ENCODE results near the gene PAPLN.
A peak's percentile ranks its signal among the peaks of the same experiment; 100 is the strongest.
"Not testable (repeated sequence)": the region's sequence is repeated elsewhere in the genome, so short reads cannot be mapped to it uniquely, and the experiment has no call there.

Gene PAPLN

DNA sequence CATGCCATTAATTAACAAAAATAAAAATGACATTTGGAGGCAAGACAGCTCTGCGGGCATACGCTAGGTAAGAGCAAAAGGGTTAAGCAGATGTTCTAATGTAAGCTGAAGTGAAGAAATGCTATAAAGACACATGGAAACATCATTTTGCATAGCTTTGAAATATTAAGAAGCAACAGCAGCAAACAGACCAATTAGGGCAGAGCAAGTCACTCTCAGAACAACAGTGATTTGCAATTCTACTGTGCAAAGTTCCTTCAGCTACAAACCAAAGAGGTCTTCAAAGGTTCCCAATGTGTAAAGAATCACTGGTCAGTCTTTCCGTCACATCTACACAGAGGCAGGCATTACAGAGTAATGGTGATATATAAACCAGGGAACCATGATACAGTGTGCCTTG lies 68.2 kb downstream of the PAPLN start:
- Histone ChIP-seq H3K4me3 (ENCODE audit: low read length) (no peak overlapping the region), H3K27me3 (ENCODE audit: low read depth, low read length) (no peaks in the 10 kb centered on the region), H3K36me3 (replicated peaks; ENCODE audit: low read depth, low read length) (no peaks in the 10 kb centered on the region), H2AFZ (ENCODE audit: low read depth, low read length) (no peak overlapping the region), H3K79me2 (ENCODE audit: low read length) (no peaks in the 10 kb centered on the region), H4K20me1 (ENCODE audit: insufficient read depth, low read length) (no peaks in the 10 kb centered on the region), H3K9me3 (ENCODE audit: insufficient read depth, low read length) (no peaks in the 10 kb centered on the region), H3K4me2 (ENCODE audit: low read length) (no peak overlapping the region), H3K27ac (ENCODE audit: low read length) (no peak overlapping the region), H3K9ac (ENCODE audit: low read length) (no peak overlapping the region), H3K4me1 (ENCODE audit: low read length) (peaks cover 20% of the 10 kb centered on the region)
- TF ChIP-seq, protein P1, sequence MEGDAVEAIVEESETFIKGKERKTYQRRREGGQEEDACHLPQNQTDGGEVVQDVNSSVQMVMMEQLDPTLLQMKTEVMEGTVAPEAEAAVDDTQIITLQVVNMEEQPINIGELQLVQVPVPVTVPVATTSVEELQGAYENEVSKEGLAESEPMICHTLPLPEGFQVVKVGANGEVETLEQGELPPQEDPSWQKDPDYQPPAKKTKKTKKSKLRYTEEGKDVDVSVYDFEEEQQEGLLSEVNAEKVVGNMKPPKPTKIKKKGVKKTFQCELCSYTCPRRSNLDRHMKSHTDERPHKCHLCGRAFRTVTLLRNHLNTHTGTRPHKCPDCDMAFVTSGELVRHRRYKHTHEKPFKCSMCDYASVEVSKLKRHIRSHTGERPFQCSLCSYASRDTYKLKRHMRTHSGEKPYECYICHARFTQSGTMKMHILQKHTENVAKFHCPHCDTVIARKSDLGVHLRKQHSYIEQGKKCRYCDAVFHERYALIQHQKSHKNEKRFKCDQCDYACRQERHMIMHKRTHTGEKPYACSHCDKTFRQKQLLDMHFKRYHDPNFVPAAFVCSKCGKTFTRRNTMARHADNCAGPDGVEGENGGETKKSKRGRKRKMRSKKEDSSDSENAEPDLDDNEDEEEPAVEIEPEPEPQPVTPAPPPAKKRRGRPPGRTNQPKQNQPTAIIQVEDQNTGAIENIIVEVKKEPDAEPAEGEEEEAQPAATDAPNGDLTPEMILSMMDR (IDR thresholded peaks at IDR 0.05; ENCODE audit: low read depth, low read length): no peak
- TF ChIP-seq EZH2phosphoT487 (IDR thresholded peaks at IDR 0.05; ENCODE audit: low read depth): no peak

DNA sequence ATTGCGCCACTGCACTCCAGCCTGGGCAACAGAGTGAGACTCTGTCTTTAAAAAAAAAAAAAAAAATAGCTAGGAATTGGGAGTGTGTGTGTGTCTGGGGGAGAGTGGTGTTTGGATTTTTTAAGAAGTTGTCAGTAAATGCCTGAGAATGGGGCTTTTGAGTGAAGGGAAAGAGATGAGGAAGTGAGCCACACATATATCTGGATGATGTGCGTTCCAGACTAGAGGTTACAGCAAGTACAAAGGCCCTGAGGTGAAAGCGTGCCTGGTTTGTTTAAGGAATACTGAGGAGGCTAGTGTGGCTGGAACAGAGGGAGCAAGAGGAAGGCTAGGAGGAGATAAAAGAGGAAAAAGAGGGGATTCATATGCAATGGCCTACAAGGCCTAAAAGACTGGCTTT lies 70.0 kb downstream of the PAPLN start:
- Histone ChIP-seq H3K79me2 (ENCODE audit: low read length) (no peaks in the 10 kb centered on the region), H4K20me1 (ENCODE audit: insufficient read depth, low read length) (no peaks in the 10 kb centered on the region), H3K4me3 (ENCODE audit: low read length) (no peak overlapping the region), H3K4me1 (ENCODE audit: low read length) (peaks cover 32% of the 10 kb centered on the region), H3K9me3 (ENCODE audit: insufficient read depth, low read length) (no peaks in the 10 kb centered on the region), H3K27me3 (ENCODE audit: low read depth, low read length) (no peaks in the 10 kb centered on the region), H2AFZ (ENCODE audit: low read depth, low read length) (no peak overlapping the region), H3K9ac (ENCODE audit: low read length) (no peak overlapping the region), H3K36me3 (replicated peaks; ENCODE audit: low read depth, low read length) (no peaks in the 10 kb centered on the region), H3K4me2 (ENCODE audit: low read length) (no peak overlapping the region), H3K27ac (ENCODE audit: low read length) (no peak overlapping the region)
- TF ChIP-seq, protein P1 (IDR thresholded peaks at IDR 0.05; ENCODE audit: low read depth, low read length): no peak
- no peak for TF ChIP-seq EZH2phosphoT487 (IDR thresholded peaks at IDR 0.05; ENCODE audit: low read depth)

DNA sequence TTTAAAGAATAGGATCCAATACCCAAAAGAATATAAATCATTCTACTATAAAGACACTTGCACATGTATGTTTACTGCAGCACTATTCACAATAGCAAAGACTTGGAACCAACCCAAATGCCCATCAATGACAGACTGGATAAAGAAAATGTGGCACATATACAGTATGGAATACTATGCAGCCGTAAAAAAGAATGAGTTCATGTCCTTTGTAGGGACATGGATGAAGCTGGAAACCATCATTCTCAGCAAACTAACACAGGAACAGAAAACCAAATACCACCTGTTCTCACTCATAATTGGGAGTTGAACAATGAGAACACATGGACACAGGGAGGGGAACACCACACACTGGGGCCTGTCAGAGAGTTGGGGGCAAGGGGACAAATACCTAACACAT lies 71.9 kb downstream of the PAPLN start:
- H3K9me3 ChIP-seq (ENCODE audit: insufficient read depth, low read length); H3K36me3 ChIP-seq (replicated peaks; ENCODE audit: low read depth, low read length); H4K20me1 ChIP-seq (ENCODE audit: insufficient read depth, low read length); H3K27me3 ChIP-seq (ENCODE audit: low read depth, low read length); H3K79me2 ChIP-seq (ENCODE audit: low read length); H3K9ac ChIP-seq (ENCODE audit: low read length); H3K27ac ChIP-seq (ENCODE audit: low read length); H2AFZ ChIP-seq (ENCODE audit: low read depth, low read length); H3K4me3 ChIP-seq (ENCODE audit: low read length); H3K4me2 ChIP-seq (ENCODE audit: low read length): not testable (repeated sequence)
- H3K4me1 ChIP-seq (ENCODE audit: low read length): peaks cover 16% of the 10 kb centered on the region

DNA sequence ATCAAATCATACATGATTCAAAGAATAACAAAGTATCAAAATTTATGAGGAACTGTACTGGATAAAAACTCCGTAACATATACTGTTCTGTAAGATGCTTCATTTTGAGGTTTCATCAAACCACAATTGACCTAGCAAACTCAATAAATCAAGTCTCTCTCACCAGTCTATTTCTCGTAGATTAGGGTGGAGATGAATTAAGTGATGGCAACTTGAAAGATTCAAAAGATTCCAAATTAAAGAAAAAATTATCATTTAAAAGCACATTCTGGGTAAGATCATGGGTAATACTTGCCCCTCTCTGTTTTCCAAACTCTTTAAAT lies 74.4 kb downstream of the PAPLN start:
- peak overlapping the region; percentile 64 for H3K4me2 ChIP-seq (ENCODE audit: low read length)
- H2AFZ ChIP-seq (ENCODE audit: low read depth, low read length): no peak overlapping the region
- H3K4me1 ChIP-seq (ENCODE audit: low read length): peaks cover 15% of the 10 kb centered on the region
- no peaks in the 10 kb centered on the region for H3K36me3 ChIP-seq (replicated peaks; ENCODE audit: low read depth, low read length)
- no peaks in the 10 kb centered on the region for H3K9me3 ChIP-seq (ENCODE audit: insufficient read depth, low read length)
- TF ChIP-seq, protein P1 (IDR thresholded peaks at IDR 0.05; ENCODE audit: low read depth, low read length): no peak
- no peak for TF ChIP-seq EZH2phosphoT487 (IDR thresholded peaks at IDR 0.05; ENCODE audit: low read depth)
- H3K27me3 ChIP-seq (ENCODE audit: low read depth, low read length): no peaks in the 10 kb centered on the region
- H4K20me1 ChIP-seq (ENCODE audit: insufficient read depth, low read length): no peaks in the 10 kb centered on the region
- H3K27ac ChIP-seq (ENCODE audit: low read length): no peak overlapping the region
- peak overlapping the region; percentile 38 for H3K4me3 ChIP-seq (ENCODE audit: low read length)
- H3K79me2 ChIP-seq (ENCODE audit: low read length): no peaks in the 10 kb centered on the region
- H3K9ac ChIP-seq (ENCODE audit: low read length): no peak overlapping the region

DNA sequence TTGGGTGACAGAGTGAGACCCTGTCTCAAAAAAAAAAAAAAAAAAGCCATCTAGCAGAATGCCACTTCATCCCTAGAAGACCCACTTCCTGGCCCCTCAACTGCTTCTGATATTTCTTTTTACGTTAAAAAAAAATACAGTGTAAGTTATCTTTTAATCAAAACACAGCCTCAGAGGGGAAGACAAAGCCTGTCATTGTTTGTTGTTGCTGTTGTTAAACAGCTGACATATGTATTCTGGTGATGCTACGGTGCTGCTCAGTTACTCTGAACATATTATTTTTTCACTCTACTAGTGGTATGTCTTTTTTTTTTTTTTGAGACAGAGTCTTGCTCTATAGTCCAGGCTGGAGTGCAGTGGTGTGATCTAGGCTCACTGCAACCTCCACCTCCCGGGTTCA lies 75.4 kb downstream of the PAPLN start:
- H3K9me3 ChIP-seq (ENCODE audit: insufficient read depth, low read length): no peaks in the 10 kb centered on the region
- peaks cover 15% of the 10 kb centered on the region for H3K4me1 ChIP-seq (ENCODE audit: low read length)
- no peak overlapping the region for H3K4me2 ChIP-seq (ENCODE audit: low read length)
- H3K9ac ChIP-seq (ENCODE audit: low read length): no peak overlapping the region
- H4K20me1 ChIP-seq (ENCODE audit: insufficient read depth, low read length): no peaks in the 10 kb centered on the region
- H2AFZ ChIP-seq (ENCODE audit: low read depth, low read length): no peak overlapping the region
- no peaks in the 10 kb centered on the region for H3K27me3 ChIP-seq (ENCODE audit: low read depth, low read length)
- no peak overlapping the region for H3K4me3 ChIP-seq (ENCODE audit: low read length)
- no peaks in the 10 kb centered on the region for H3K79me2 ChIP-seq (ENCODE audit: low read length)
- peaks cover 2% of the 10 kb centered on the region for H3K36me3 ChIP-seq (replicated peaks; ENCODE audit: low read depth, low read length)
- TF ChIP-seq, protein P1 (IDR thresholded peaks at IDR 0.05; ENCODE audit: low read depth, low read length): no peak
- no peak for TF ChIP-seq EZH2phosphoT487 (IDR thresholded peaks at IDR 0.05; ENCODE audit: low read depth)
- no peak overlapping the region for H3K27ac ChIP-seq (ENCODE audit: low read length)
